Measurements from ENCODE around the gene IL10RB.

GRCh38 chr21:33317786-33318486 is 51.8 kb downstream of the IL10RB start:
- TF ChIP-seq CTCF (IDR thresholded peaks at IDR 0.05) (no peak), POLR2A (IDR thresholded peaks at IDR 0.05) (no peak)
